Neural progenitor cell (in vitro differentiated cells): ENCODE results near the gene RBM43. TPM values are rescaled to one million over a fixed set of nuclear protein-coding genes. Genes with fewer than 3 reads are reported as not detected.

Source experiments
- DNase-seq: peaks from one replicate; pipeline ENCODE4 v3.0.0-alpha.2; 2016; ENCODE audit warnings: low spot score
- H2AFZ ChIP-seq: fragments of 200-600 bp; sonication (generic); replicated peaks from 2 replicates; pipeline ENCODE4 v1.6.1; 2016; ENCODE audit warnings: antibody characterized with exemption
- H3F3A ChIP-seq: fragments of 200-600 bp; sonication (generic); 2 replicates; pipeline ENCODE4 v1.6.1; 2016; ENCODE audit warnings: antibody characterized with exemption, low read depth
- H3K27ac ChIP-seq: fragments of 200-600 bp; sonication (generic); 2 replicates; pipeline ENCODE4 v1.5.1; 2016; ENCODE audit warnings: mild to moderate bottlenecking
- H3K27me3 ChIP-seq: fragments of 200-600 bp; sonication (generic); 2 replicates; pipeline ENCODE4 v1.6.1; 2016; ENCODE audit warnings: mild to moderate bottlenecking, moderate library complexity
- H3K36me3 ChIP-seq: fragments of 200-600 bp; sonication (generic); 2 replicates; pipeline ENCODE4 v1.5.1; 2016
- H3K4me1 ChIP-seq: fragments of 200-600 bp; sonication (generic); 2 replicates; pipeline ENCODE4 v1.6.1; 2016; ENCODE audit warnings: mixed run types
- H3K4me2 ChIP-seq: fragments of 200-600 bp; sonication (generic); 2 replicates; pipeline ENCODE4 v1.6.1; 2016
- H3K4me3 ChIP-seq: fragments of 200-600 bp; sonication (generic); 2 replicates; pipeline ENCODE4 v1.5.1; 2016
- H3K79me2 ChIP-seq: fragments of 200-600 bp; sonication (generic); 2 replicates; pipeline ENCODE4 v1.6.1; 2016; ENCODE audit warnings: low read depth
- H3K9ac ChIP-seq: fragments of 200-600 bp; sonication (generic); 2 replicates; pipeline ENCODE4 v1.6.1; 2016
- H3K9me3 ChIP-seq: fragments of 200-600 bp; sonication (generic); 2 replicates; pipeline ENCODE4 v1.5.1; 2016; ENCODE audit warnings: low read depth
- H4K20me1 ChIP-seq: fragments of 200-600 bp; sonication (generic); 2 replicates; pipeline ENCODE4 v1.6.1; 2016; ENCODE audit warnings: low read depth
- H3K27ac Mint-ChIP-seq: 3 replicates; pipeline ENCODE4 v1.8.0; 2021; ENCODE audit warnings: mixed read lengths
- H3K27me3 Mint-ChIP-seq: 2 replicates; pipeline ENCODE4 v1.8.0; 2022; ENCODE audit warnings: low read depth, mild to moderate bottlenecking, inconsistent platforms, moderate library complexity, mixed read lengths; ENCODE audit not compliant: insufficient read depth
- H3K36me3 Mint-ChIP-seq: 3 replicates; pipeline ENCODE4 v1.8.0; 2021; ENCODE audit warnings: mixed read lengths
- H3K4me1 Mint-ChIP-seq: 3 replicates; pipeline ENCODE4 v1.8.0; 2021; ENCODE audit warnings: mixed read lengths
- H3K4me3 Mint-ChIP-seq: 3 replicates; pipeline ENCODE4 v1.8.0; 2021; ENCODE audit warnings: mild to moderate bottlenecking, moderate library complexity, mixed read lengths
- H3K9me3 Mint-ChIP-seq: 3 replicates; pipeline ENCODE4 v1.8.0; 2020; ENCODE audit warnings: mixed read lengths
- CTCF ChIP-seq: fragments of 200-600 bp; sonication (generic); IDR thresholded peaks from 2 replicates; pipeline ENCODE4 v1.5.1; 2017; ENCODE audit warnings: antibody characterized with exemption, mild to moderate bottlenecking
- EZH2 ChIP-seq: fragments of 200-600 bp; sonication (generic); IDR thresholded peaks from 2 replicates; pipeline ENCODE4 v1.6.1; 2017; ENCODE audit warnings: antibody characterized with exemption, mild to moderate bottlenecking, moderate library complexity
- EZH2phosphoT487 ChIP-seq: fragments of 200-600 bp; sonication (generic); IDR thresholded peaks from 2 replicates; pipeline ENCODE4 v1.6.1; 2017; ENCODE audit warnings: antibody characterized with exemption
- total RNA-seq: library from RNA; depleted of rRNA; stranded (reverse); fragments of >200 nt; gene quantifications from 2 replicates; pipeline ENCODE4 v1.2.3, GENCODE V29; 2015; ENCODE audit warnings: low replicate concordance

RBM43 gene
- total RNA-seq, 1 donor from 2014 or later, result 1.1 TPM

GRCh38 chr2:151251012-151251411 is 10.7 kb downstream of the RBM43 start:
- H3K4me1 ChIP-seq, result no peaks in the 10 kb centered on the region

GRCh38 chr2:151247432-151247831 is 14.2 kb downstream of the RBM43 start:
- no peak overlapping the region for H3K4me3 Mint-ChIP-seq
- H3K27ac Mint-ChIP-seq, result no peak overlapping the region
- Histone ChIP-seq H3K4me2 (no peak overlapping the region), H3F3A (no peaks in the 10 kb centered on the region), H3K27me3 (no peaks in the 10 kb centered on the region), H4K20me1 (no peaks in the 10 kb centered on the region), H3K79me2 (no peaks in the 10 kb centered on the region), H3K9me3 (peaks cover 6% of the 10 kb centered on the region), H3K9ac (no peak overlapping the region), H3K4me3 (no peak overlapping the region), H3K27ac (no peak overlapping the region), H2AFZ (no peak overlapping the region), H3K36me3 (no peaks in the 10 kb centered on the region), H3K4me1 (no peaks in the 10 kb centered on the region)
- no peak for TF ChIP-seq EZH2phosphoT487
- no peak for TF ChIP-seq EZH2
- TF ChIP-seq CTCF, result no peak
- H3K36me3 Mint-ChIP-seq, result peaks cover 18% of the 10 kb centered on the region
- peaks cover 32% of the 10 kb centered on the region for H3K9me3 Mint-ChIP-seq
- no peaks in the 10 kb centered on the region for H3K4me1 Mint-ChIP-seq
- DNase-seq, result no peak
- H3K27me3 Mint-ChIP-seq, result peaks cover 2% of the 10 kb centered on the region

More at GRCh38 chr2:151251012-151251411, 10.7 kb downstream of the RBM43 start:
- Histone ChIP-seq H3F3A (no peaks in the 10 kb centered on the region), H3K9ac (no peak overlapping the region), H3K27me3 (no peaks in the 10 kb centered on the region), H3K79me2 (no peaks in the 10 kb centered on the region), H3K27ac (no peak overlapping the region), H3K4me3 (no peak overlapping the region), H4K20me1 (no peaks in the 10 kb centered on the region), H2AFZ (no peak overlapping the region), H3K4me2 (no peak overlapping the region), H3K9me3 (peaks cover 6% of the 10 kb centered on the region), H3K36me3 (no peaks in the 10 kb centered on the region)
- H3K9me3 Mint-ChIP-seq, result peaks cover 22% of the 10 kb centered on the region
- H3K27me3 Mint-ChIP-seq, result peaks cover 2% of the 10 kb centered on the region
- no peak for DNase-seq
- no peak overlapping the region for H3K27ac Mint-ChIP-seq
- H3K4me1 Mint-ChIP-seq, result no peaks in the 10 kb centered on the region
- TF ChIP-seq CTCF (no peak), EZH2phosphoT487 (no peak), EZH2 (no peak)
- no peak overlapping the region for H3K4me3 Mint-ChIP-seq
- peaks cover 21% of the 10 kb centered on the region for H3K36me3 Mint-ChIP-seq

GRCh38 chr2:151246152-151246551 is 15.5 kb downstream of the RBM43 start:
- Histone ChIP-seq H3K79me2 (no peaks in the 10 kb centered on the region), H3K36me3 (no peaks in the 10 kb centered on the region), H2AFZ (no peak overlapping the region), H3F3A (no peaks in the 10 kb centered on the region), H3K4me1 (no peaks in the 10 kb centered on the region), H4K20me1 (no peaks in the 10 kb centered on the region), H3K4me3 (no peak overlapping the region), H3K9me3 (peaks cover 6% of the 10 kb centered on the region), H3K9ac (no peak overlapping the region), H3K4me2 (no peak overlapping the region), H3K27ac (no peak overlapping the region), H3K27me3 (no peaks in the 10 kb centered on the region)
- H3K4me1 Mint-ChIP-seq, result no peaks in the 10 kb centered on the region
- peaks cover 18% of the 10 kb centered on the region for H3K36me3 Mint-ChIP-seq
- no peak overlapping the region for H3K27ac Mint-ChIP-seq
- peaks cover 2% of the 10 kb centered on the region for H3K27me3 Mint-ChIP-seq
- no peak for DNase-seq
- TF ChIP-seq CTCF, result no peak
- TF ChIP-seq EZH2phosphoT487, result no peak
- no peak for TF ChIP-seq EZH2
- H3K4me3 Mint-ChIP-seq, result no peak overlapping the region
- H3K9me3 Mint-ChIP-seq, result peaks cover 32% of the 10 kb centered on the region
